Measurements from ENCODE around the gene WDR27. TPM values are rescaled to one million over a fixed set of nuclear protein-coding genes. Genes with fewer than 3 reads are reported as not detected.

WDR27 gene
- total and polyA plus RNA-seq, 12 donors, result 3.2 to 12.0 (median 6.6) TPM

GRCh38 chr6:169501128-169501527 lies 200.7 kb downstream of the WDR27 start:
- DNase-seq (no peak), ATAC-seq (no peak)
- no peak for TF ChIP-seq CTCF (IDR thresholded peaks at IDR 0.05)
- peaks cover 0 to 5% (median 0%) of the 10 kb centered on the region in 9 donors for H3K4me1 ChIP-seq
- no peaks in the 10 kb centered on the region for H3K27me3 ChIP-seq
- WGBS, 2 donors, result 93 to 95% methylated on average over 11 of the region's 11 CpGs
- no peak overlapping the region for H3K27ac ChIP-seq
- peaks cover 0 to 14% (median 0%) of the 10 kb centered on the region in 11 donors for H3K9me3 ChIP-seq
- H3K4me3 ChIP-seq, result no peak overlapping the region
- intact Hi-C loops (cut with DNase I), result no loop called here
- no peaks in the 10 kb centered on the region for H3K36me3 ChIP-seq

GRCh38 chr6:169500688-169501087 lies 201.1 kb downstream of the WDR27 start:
- peaks cover 0 to 5% (median 0%) of the 10 kb centered on the region in 9 donors for H3K4me1 ChIP-seq
- no peak for TF ChIP-seq CTCF (IDR thresholded peaks at IDR 0.05)
- peaks cover 0 to 18% (median 0%) of the 10 kb centered on the region in 11 donors for H3K9me3 ChIP-seq
- H3K27me3 ChIP-seq, result no peaks in the 10 kb centered on the region
- DNase-seq, result no peak
- ATAC-seq, result no peak
- intact Hi-C loops (cut with DNase I), result no loop called here
- WGBS, 2 donors, result 92 to 95% methylated on average over 15 of the region's 15 CpGs
- H3K4me3 ChIP-seq, result no peak overlapping the region
- H3K27ac ChIP-seq, result no peak overlapping the region
- H3K36me3 ChIP-seq, result no peaks in the 10 kb centered on the region

GRCh38 chr6:169499848-169500247 lies 202.0 kb downstream of the WDR27 start:
- Histone ChIP-seq H3K27ac (no peak overlapping the region), H3K4me3 (no peak overlapping the region), H3K4me1 (peaks cover 0 to 5% (median 0%) of the 10 kb centered on the region in 9 donors), H3K36me3 (no peaks in the 10 kb centered on the region), H3K9me3 (peaks cover 0 to 21% (median 0%) of the 10 kb centered on the region in 11 donors), H3K27me3 (no peaks in the 10 kb centered on the region)
- TF ChIP-seq CTCF (IDR thresholded peaks at IDR 0.05), result no peak
- peak in 5 of 8 donors; percentile 41 to 71 (median 59) for ATAC-seq
- DNase-seq, result no peak
- intact Hi-C loops (cut with DNase I), result no loop called here
- 48 to 52% methylated on average over 7 of the region's 7 CpGs for whole genome bisulfite sequencing, 2 donors

GRCh38 chr6:169498916-169499513 lies 202.8 kb downstream of the WDR27 start:
- H3K27me3 ChIP-seq, result no peaks in the 10 kb centered on the region
- H3K27ac ChIP-seq, result no peak overlapping the region
- peaks cover 0 to 21% (median 0%) of the 10 kb centered on the region in 11 donors for H3K9me3 ChIP-seq
- no peak for ATAC-seq
- 92 to 93% methylated on average over 15 of the region's 15 CpGs for WGBS, 2 donors
- intact Hi-C loops (cut with DNase I), result no loop called here
- H3K4me1 ChIP-seq, result peaks cover 0 to 5% (median 0%) of the 10 kb centered on the region in 9 donors
- no peak for DNase-seq
- no peak for TF ChIP-seq CTCF (IDR thresholded peaks at IDR 0.05)
- H3K36me3 ChIP-seq, result no peaks in the 10 kb centered on the region
- H3K4me3 ChIP-seq, result no peak overlapping the region

Measured in heart right ventricle (tissue), 16 donors.